HCT116 (cell line): ENCODE measurements around the gene LIPI. TPM values are rescaled to one million over a fixed set of nuclear protein-coding genes. Genes with fewer than 3 reads are reported as not detected.

Source experiments
- ATAC-seq: fragments of 200-7000 bp; cut with Tn5 transposase; 2 replicates; pipeline ENCODE4 v1.9.1; 2020; ENCODE audit warnings: mild to moderate bottlenecking, moderate library complexity
- BruUV-seq: library from RNA; stranded (reverse); fragments of 400-500 nt; replicated peaks from 2 replicates; lab custom pipeline; 2021; lab: Mats Ljungman, UMichigan
- CTCF ChIA-PET: fragments of 300-600 bp; sonication (Branson Sonifier 250); formaldehyde crosslinking; loops from one replicate; lab custom pipeline; 2021; ENCODE audit warnings: antibody characterized with exemption; lab: Charles Lee
- POLR2A ChIA-PET: fragments of 300-600, 350-600 bp; sonication (Branson Sonifier 250); formaldehyde crosslinking; loops from one replicate; lab custom pipeline; 2021; ENCODE audit warnings: antibody characterized with exemption; lab: Charles Lee
- RAD21 ChIA-PET, 2 experiments: fragments of 300-600 bp; sonication (Branson Sonifier 250); formaldehyde crosslinking; loops; one replicate each; lab custom pipeline; 2023; ENCODE audit warnings: low total read pairs in 2 of 2; ENCODE audit not compliant: uncharacterized antibody in 2 of 2, unreplicated experiment in 2 of 2, low non-redundant PET in 1 of 2; lab: Charles Lee
- DNase-seq: peaks from one replicate; pipeline ENCODE4 v3.0.0-alpha.2; 2010; ENCODE audit warnings: low read depth, low spot score
- H2AFZ ChIP-seq: fragments of 200-600 bp; shearing (Covaris generic), sonication (generic); 2 replicates; pipeline ENCODE4 v1.6.1; 2017; ENCODE audit warnings: low read depth, mixed run types, mixed read lengths, antibody characterized with exemption, low read length; ENCODE audit not compliant: poor library complexity, severe bottlenecking
- H3K27ac ChIP-seq: 2 replicates; pipeline ENCODE4 v1.5.1; 2012; ENCODE audit warnings: low read depth, low read length
- H3K27me3 ChIP-seq: fragments of 200-600 bp; sonication (generic); 2 replicates; pipeline ENCODE4 v1.6.1; 2016; ENCODE audit warnings: mixed run types, low read length, mixed read lengths; ENCODE audit not compliant: insufficient read depth
- H3K36me3 ChIP-seq, 2 experiments: fragments of 200-500 bp in 1 of 2; fragments of 200-600 bp in 1 of 2; sonication (Bioruptor generic) in 1 of 2; sonication (generic) in 1 of 2; 2 replicates each; pipeline versions ENCODE4 v1.5.1 to v1.6.1; 2014 to 2016; ENCODE audit warnings: low read length in 2 of 2, inconsistent platforms in 1 of 2, mixed read lengths in 1 of 2, mixed run types in 1 of 2; ENCODE audit not compliant: insufficient read depth in 2 of 2, control insufficient read depth in 1 of 2
- H3K4me1 ChIP-seq, 2 experiments: fragments of 200-600 bp in 1 of 2; sonication (generic) in 1 of 2; 2 replicates each; pipeline versions ENCODE4 v1.5.1 to v1.6.1; 2012 to 2017; ENCODE audit warnings: low read length in 2 of 2, inconsistent platforms in 1 of 2, mild to moderate bottlenecking in 1 of 2, mixed read lengths in 1 of 2, mixed run types in 1 of 2, moderate library complexity in 1 of 2; ENCODE audit not compliant: insufficient read depth in 2 of 2, control insufficient read depth in 1 of 2
- H3K4me2 ChIP-seq: fragments of 200-600 bp; sonication (generic); 2 replicates; pipeline ENCODE4 v1.6.1; 2017; ENCODE audit warnings: mixed run types, low read length, mixed read lengths
- H3K4me3 ChIP-seq, 2 experiments: fragments of 200-600 bp in 1 of 2; sonication (generic) in 1 of 2; replicated peaks in 1 of 2; 2 replicates each; pipeline ENCODE4 v1.5.1; 2011 to 2016; ENCODE audit warnings: low read length in 2 of 2, control low read depth in 1 of 2, low read depth in 1 of 2, mild to moderate bottlenecking in 1 of 2, mixed read lengths in 1 of 2, mixed run types in 1 of 2
- H3K79me2 ChIP-seq: fragments of 200-600 bp; sonication (generic); 2 replicates; pipeline ENCODE4 v1.6.1; 2017; ENCODE audit warnings: mild to moderate bottlenecking, mixed run types, low read length, moderate library complexity, mixed read lengths; ENCODE audit not compliant: insufficient read depth
- H3K9ac ChIP-seq: fragments of 200-600 bp; sonication (generic); 2 replicates; pipeline ENCODE4 v1.6.1; 2016; ENCODE audit warnings: low read length, mixed read lengths
- H3K9me2 ChIP-seq: fragments of 200-600 bp; sonication (generic), shearing (Covaris generic); 2 replicates; pipeline ENCODE4 v1.6.1; 2017; ENCODE audit warnings: mixed run types, mild to moderate bottlenecking, moderate library complexity; ENCODE audit not compliant: insufficient read depth
- H3K9me3 ChIP-seq, 2 experiments: fragments of 200-500 bp in 1 of 2; fragments of 200-600 bp in 1 of 2; sonication (Bioruptor generic) in 1 of 2; sonication (generic) in 1 of 2; 2 replicates each; pipeline ENCODE4 v1.6.1; 2014 to 2017; ENCODE audit warnings: low read length in 2 of 2, mixed read lengths in 2 of 2, inconsistent platforms in 1 of 2, low read depth in 1 of 2, mild to moderate bottlenecking in 1 of 2, mixed run types in 1 of 2, moderate library complexity in 1 of 2; ENCODE audit not compliant: control insufficient read depth in 1 of 2, insufficient read depth in 1 of 2
- H4K20me1 ChIP-seq: fragments of 200-600 bp; sonication (generic), shearing (Covaris generic); 2 replicates; pipeline ENCODE4 v1.6.1; 2017; ENCODE audit warnings: mixed run types, mild to moderate bottlenecking, moderate library complexity; ENCODE audit not compliant: insufficient read depth
- EGR1 ChIP-seq: IDR thresholded peaks from 2 replicates; pipeline ENCODE4 v1.6.1; 2012; ENCODE audit warnings: low read depth
- ELF1 ChIP-seq: IDR thresholded peaks from 2 replicates; pipeline ENCODE4 v1.6.1; 2012; ENCODE audit warnings: low read depth, borderline replicate concordance
- EZH2phosphoT487 ChIP-seq: fragments of 200-600 bp; IDR thresholded peaks from 2 replicates; pipeline ENCODE4 v1.6.1; 2018; ENCODE audit warnings: antibody characterized with exemption, borderline replicate concordance
- FOSL1 ChIP-seq: IDR thresholded peaks from 2 replicates; pipeline ENCODE4 v1.6.1; 2012; ENCODE audit warnings: low read depth
- JUND ChIP-seq: IDR thresholded peaks from 2 replicates; pipeline ENCODE4 v1.6.1; 2012
- RAD21 ChIP-seq: IDR thresholded peaks from 2 replicates; pipeline ENCODE4 v1.6.1; 2012; ENCODE audit warnings: low read depth, mild to moderate bottlenecking
- SIN3A ChIP-seq: IDR thresholded peaks from 2 replicates; pipeline ENCODE4 v1.6.1; 2012; ENCODE audit warnings: low read depth
- SP1 ChIP-seq: IDR thresholded peaks from 2 replicates; pipeline ENCODE4 v1.6.1; 2012; ENCODE audit warnings: low read depth
- SRF ChIP-seq: IDR thresholded peaks from 2 replicates; pipeline ENCODE4 v1.6.1; 2012; ENCODE audit warnings: low read depth
- ZNF274 ChIP-seq: fragments of 200-500 bp; sonication (Bioruptor generic); IDR thresholded peaks from 2 replicates; pipeline ENCODE4 v1.6.1; 2014; ENCODE audit warnings: mild to moderate bottlenecking, low read depth, low read length, inconsistent platforms
- intact Hi-C: fragments of 100-400 bp; cut with micrococcal nuclease; formaldehyde crosslinking; loops from 2 replicates; pipeline ENCODE4 v1.10.0; 2022
- total RNA-seq: library from RNA; stranded (reverse); gene quantifications from one replicate; pipeline ENCODE4 v1.2.1, GENCODE V29; 2021; ENCODE audit not compliant: unreplicated experiment
- TF ChIP-seq, protein P1 (sequence below): IDR thresholded peaks from 2 replicates; pipeline ENCODE4 v1.6.1; 2012
- TF ChIP-seq, protein P2 (sequence below): IDR thresholded peaks from 2 replicates; pipeline ENCODE4 v1.6.1; 2012
- TF ChIP-seq, protein P3 (sequence below): IDR thresholded peaks from 2 replicates; pipeline ENCODE4 v1.6.1; 2011; ENCODE audit warnings: mild to moderate bottlenecking, low read length, moderate library complexity; ENCODE audit not compliant: insufficient replicate concordance; ENCODE audit errors: extremely low read depth

Gene LIPI
- total RNA-seq, 1 experiment from 2014 or later, result not detected

DNA sequence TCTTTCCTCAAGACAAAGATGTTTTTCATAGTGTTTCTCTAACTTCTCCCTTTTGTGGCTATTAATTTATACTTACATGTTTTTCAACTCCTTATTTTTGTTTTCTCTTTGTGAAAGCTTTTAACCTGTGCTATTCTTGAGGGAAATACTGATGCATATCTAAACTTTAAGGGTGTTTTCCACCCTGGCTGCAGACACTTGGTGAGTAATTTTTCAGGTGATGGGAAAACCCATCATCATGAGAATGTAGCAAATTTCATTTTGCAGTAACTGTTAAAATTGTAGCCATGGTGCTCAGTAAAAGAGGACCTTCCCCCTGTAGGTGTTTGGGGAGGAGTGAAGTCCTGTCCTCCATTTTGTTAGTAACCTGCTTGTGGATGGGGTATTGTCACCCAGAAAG is 124.2 kb downstream of the LIPI start:
- Histone ChIP-seq H3K9ac (no peak overlapping the region), H3K27me3 (no peaks in the 10 kb centered on the region), H3K9me2 (no peaks in the 10 kb centered on the region), H4K20me1 (no peaks in the 10 kb centered on the region), H3K9me3 (no peaks in the 10 kb centered on the region; a peak in 2 of 4 replicates), H3K4me2 (no peak overlapping the region), H2AFZ (no peak overlapping the region), H3K36me3 (no peaks in the 10 kb centered on the region), H3K4me3 (no peak overlapping the region), H3K79me2 (no peaks in the 10 kb centered on the region), H3K4me1 (no peaks in the 10 kb centered on the region), H3K27ac (no peak overlapping the region)
- POLR2A ChIA-PET, result no interaction called here
- DNase-seq, result no peak
- no TSS peak for BruUV-seq
- CTCF ChIA-PET, result no interaction called here
- intact Hi-C loops, result no loop called here
- ATAC-seq, result no peak
- TF ChIP-seq, protein P1, sequence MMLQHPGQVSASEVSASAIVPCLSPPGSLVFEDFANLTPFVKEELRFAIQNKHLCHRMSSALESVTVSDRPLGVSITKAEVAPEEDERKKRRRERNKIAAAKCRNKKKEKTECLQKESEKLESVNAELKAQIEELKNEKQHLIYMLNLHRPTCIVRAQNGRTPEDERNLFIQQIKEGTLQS, result no peak
- TF ChIP-seq, protein P2, sequence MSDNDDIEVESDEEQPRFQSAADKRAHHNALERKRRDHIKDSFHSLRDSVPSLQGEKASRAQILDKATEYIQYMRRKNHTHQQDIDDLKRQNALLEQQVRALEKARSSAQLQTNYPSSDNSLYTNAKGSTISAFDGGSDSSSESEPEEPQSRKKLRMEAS, result no peak
- TF ChIP-seq SRF (no peak), ZNF274 (no peak), EGR1 (no peak), JUND (no peak), RAD21 (no peak), SIN3A (no peak), SP1 (no peak)
- RAD21 ChIA-PET, result no interaction called here

DNA sequence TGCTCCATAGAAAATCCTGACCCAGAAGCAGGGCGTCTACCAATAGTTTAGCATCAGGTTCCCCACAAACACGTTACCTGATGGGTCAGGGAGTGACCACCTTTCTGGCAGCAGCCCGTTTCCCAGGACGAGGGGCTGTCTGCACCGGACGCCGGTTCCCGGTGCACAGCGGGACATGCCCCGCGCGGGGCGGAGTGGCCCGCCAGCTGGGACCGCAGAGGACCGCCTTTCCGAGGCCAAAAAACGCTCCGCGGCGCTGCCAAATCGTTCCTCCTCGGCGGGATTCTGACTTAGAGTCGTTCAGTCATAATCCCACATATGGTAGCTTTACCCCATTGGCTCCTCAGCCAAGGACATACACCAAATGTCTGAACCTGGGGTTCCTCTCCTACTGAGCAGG is 126.1 kb downstream of the LIPI start:
- no peaks in the 10 kb centered on the region; a peak in 2 of 4 replicates for H3K9me3 ChIP-seq
- DNase-seq, result no peak
- CTCF ChIA-PET, result no interaction called here

More for the DNA sequence above, 126.1 kb downstream of the LIPI start:
- H3K27me3 ChIP-seq, result no peaks in the 10 kb centered on the region
- intact Hi-C loops, result no loop called here
- H3K79me2 ChIP-seq, result no peaks in the 10 kb centered on the region
- H4K20me1 ChIP-seq, result no peaks in the 10 kb centered on the region
- ChIA-PET POLR2A (no interaction called here), RAD21 (no interaction called here)
- no TSS peak for BruUV-seq
- H3K9me2 ChIP-seq, result no peaks in the 10 kb centered on the region
- ATAC-seq, result no peak
- no peaks in the 10 kb centered on the region for H3K4me1 ChIP-seq
- no peak overlapping the region for H3K4me3 ChIP-seq
- H2AFZ ChIP-seq, result no peak overlapping the region
- no peak overlapping the region for H3K9ac ChIP-seq
- no peaks in the 10 kb centered on the region for H3K36me3 ChIP-seq
- TF ChIP-seq ELF1 (no peak), EZH2phosphoT487 (no peak), FOSL1 (no peak), SP1 (no peak)
- TF ChIP-seq, protein P3, sequence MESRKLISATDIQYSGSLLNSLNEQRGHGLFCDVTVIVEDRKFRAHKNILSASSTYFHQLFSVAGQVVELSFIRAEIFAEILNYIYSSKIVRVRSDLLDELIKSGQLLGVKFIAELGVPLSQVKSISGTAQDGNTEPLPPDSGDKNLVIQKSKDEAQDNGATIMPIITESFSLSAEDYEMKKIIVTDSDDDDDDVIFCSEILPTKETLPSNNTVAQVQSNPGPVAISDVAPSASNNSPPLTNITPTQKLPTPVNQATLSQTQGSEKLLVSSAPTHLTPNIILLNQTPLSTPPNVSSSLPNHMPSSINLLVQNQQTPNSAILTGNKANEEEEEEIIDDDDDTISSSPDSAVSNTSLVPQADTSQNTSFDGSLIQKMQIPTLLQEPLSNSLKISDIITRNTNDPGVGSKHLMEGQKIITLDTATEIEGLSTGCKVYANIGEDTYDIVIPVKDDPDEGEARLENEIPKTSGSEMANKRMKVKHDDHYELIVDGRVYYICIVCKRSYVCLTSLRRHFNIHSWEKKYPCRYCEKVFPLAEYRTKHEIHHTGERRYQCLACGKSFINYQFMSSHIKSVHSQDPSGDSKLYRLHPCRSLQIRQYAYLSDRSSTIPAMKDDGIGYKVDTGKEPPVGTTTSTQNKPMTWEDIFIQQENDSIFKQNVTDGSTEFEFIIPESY, result no peak
- no peak overlapping the region for H3K27ac ChIP-seq
- no peak overlapping the region for H3K4me2 ChIP-seq
